HG03064 (cell line): Measurements from ENCODE around the gene SLC17A9.

Experiments
- ATAC-seq: cut with Tn5 transposase; IDR thresholded peaks from one replicate; pipeline ENCODE4 v1.9.1; 2021; ENCODE audit warnings: low read depth; ENCODE audit not compliant: unreplicated experiment

The SLC17A9 gene

DNA sequence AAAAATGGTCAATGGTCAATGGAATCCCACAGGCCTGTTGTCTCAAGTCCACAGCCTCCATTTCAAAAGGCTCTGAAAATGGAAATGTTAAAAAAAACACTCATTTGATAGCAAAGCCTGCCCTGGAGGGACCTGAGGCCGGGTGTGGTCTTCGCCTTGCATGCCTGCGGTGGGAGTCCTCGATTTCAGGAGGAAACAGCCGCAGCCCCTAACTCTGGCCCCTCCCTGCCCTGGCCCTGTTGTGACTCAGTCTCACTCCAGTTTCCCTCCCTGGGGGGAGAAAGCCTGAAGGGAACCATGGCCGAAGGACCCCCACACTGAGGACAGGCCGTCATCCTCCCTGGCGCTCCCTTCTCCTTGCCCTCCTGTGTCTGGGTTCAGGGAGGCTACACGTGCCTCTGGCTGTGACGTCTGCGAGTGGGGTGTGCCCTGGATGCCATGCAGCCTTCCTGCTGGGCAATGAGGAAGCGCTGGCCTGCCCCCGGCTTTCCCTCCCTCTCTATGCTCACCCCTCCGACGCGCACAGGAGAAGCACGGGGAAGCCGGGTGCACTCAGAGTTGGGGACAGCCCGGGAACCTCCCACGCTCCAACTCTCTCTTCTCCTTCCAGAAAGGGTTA, 45.0 kb downstream of the SLC17A9 start:
- ATAC-seq = no peak

- ATAC-seq = no peak
These were observed 45.9 kb downstream of the SLC17A9 start for GRCh38 chr20:62998449-62998848.

- no peak for ATAC-seq
These were observed 47.1 kb downstream of the SLC17A9 start for GRCh38 chr20:62999580-62999979.

DNA sequence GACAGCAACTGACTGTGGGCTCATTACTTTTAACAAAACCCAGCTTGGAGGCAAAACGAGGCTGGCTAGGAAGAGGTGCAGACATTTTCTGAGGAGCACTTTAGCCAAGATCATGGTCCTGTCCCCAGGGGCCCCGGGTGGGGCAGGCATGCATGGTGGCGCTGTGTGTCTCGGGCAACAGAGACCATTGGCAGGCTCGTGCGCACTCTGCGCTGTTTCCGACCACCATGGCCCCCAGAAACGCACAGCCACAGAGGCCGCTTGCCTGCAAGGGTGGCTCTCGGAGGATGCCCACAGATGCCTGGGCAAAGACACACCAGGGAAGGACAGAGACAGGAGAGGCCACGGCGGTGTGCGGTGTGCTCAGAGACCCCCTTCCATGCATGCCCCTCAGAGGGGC, 47.5 kb downstream of the SLC17A9 start:
- no peak for ATAC-seq

GRCh38 chr20:63000958-63001357, 48.4 kb downstream of the SLC17A9 start:
- ATAC-seq = no peak

GRCh38 chr20:63002511-63002910, 50.0 kb downstream of the SLC17A9 start:
- ATAC-seq = no peak

DNA sequence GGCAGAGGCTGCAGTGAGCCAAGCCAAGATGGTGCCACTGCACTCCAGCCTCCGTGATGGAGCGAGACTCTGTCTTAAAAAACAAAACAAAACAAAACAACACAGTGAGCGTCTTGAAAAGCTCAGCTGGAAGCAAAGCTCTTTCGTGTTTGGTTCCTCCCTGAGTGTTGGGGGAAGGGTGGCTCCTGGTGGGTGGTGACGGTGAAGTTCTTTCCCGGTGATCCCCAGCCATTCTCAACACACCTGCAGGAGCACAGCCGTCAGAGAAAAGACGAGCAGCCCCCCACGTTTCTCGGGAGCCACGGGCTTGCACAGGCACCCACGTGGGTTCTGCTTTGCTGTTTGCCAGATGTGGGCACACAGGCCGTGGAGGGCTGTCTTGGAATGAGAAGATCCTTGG, 51.0 kb downstream of the SLC17A9 start:
- no peak for ATAC-seq

DNA sequence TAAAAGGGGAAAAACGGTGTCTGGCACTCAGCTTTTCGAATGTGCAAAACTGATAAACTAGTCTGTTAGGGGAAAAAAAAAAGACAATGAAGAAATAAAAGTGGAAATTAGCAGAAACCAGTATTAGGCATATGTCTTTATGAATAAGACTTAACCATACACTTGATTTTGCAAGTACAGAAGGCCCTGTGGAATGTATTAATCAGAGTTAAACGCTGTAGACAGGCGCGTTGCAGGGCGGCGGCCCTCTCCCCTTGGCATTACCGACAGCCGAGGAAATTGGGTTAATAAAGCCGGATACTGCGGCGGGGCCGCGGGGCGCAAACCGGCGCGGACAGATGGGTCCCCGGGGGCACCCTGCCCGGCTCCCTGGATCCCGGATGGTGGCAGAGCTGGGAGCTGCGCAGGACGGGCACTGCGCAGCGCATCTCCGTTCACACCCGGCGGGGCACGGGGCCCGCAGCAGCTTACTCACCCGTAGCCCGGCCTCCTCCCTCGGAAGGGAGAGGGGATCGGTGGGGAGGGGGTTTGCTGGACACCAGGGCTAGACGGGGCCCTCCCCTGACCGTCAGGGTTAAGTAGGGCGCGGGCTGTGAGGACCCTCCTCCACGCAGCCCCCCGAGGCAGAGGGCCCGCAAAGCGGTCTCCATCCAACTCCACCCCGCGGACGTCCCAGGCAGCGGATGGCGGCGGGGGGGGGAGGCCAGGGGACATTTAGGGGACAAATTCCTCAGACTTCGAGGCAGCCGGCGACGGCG, 52.3 kb downstream of the SLC17A9 start:
- no peak for ATAC-seq

GRCh38 chr20:63005365-63005861, 52.9 kb downstream of the SLC17A9 start:
- no peak for ATAC-seq

- no peak for ATAC-seq
These were observed 53.5 kb downstream of the SLC17A9 start for GRCh38 chr20:63005862-63006539.

DNA sequence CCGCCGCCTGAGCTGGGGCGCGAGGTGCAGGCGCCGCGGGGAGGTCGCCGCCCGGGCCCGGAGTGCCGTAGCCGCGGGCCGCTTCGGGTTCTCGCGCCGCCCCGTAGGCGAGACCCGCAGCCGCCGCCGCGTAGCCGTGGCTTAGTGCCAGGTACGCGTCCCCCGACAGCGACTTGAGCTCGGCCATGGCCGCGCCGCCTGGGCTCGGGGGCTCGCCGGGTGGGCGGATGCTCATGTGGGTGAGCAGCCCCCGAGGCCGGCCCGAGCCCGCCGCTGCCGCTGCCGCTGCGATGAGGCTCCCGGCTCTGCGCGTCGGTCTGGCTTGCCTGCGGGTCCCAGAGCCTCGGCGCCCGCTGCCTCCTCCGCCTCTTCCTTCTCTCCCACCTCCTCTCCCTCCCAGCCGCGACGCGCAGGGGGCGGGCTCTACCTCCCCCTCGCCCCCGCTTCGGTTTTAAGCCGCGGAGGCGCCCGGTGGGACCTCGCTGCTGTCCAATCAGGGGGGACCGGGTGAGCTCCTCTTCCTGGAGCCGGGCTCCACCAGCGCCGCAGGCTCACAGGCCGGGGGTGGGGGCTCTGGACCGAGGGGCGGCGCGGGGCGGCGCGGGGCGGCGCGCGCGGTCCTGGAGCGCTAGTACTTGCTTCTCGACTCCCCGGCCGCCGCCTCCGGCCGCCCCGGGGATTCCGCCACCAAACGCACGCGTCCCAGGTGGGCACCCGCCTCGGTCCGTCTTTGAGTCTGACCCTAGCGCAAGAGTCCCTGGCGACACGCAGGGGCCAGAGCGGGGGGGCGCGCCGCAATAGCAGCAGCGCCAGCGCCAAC, 54.2 kb downstream of the SLC17A9 start, which contains the start of gene BHLHE23:
BHLHE23 (minus strand) TSS at position 425 of the 820 bp plus-strand sequence; CDS start at position 235, 190 bp downstream.
- ATAC-seq = no peak

DNA sequence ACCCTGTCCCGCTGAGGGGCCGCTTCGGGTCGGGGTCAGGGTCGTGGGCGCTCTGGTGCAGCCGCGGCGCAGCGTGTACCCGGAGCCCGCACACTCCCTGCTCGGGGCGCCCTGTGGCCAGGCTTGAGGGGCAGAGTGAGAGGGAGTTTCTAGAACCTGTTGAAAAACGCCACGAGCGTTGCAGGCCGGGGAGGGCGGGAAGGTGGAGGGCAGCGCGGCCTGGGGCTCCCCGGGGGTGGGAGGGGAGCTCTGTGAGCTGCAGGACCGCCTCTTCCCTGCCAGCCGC, 54.8 kb downstream of the SLC17A9 start:
- ATAC-seq = no peak

DNA sequence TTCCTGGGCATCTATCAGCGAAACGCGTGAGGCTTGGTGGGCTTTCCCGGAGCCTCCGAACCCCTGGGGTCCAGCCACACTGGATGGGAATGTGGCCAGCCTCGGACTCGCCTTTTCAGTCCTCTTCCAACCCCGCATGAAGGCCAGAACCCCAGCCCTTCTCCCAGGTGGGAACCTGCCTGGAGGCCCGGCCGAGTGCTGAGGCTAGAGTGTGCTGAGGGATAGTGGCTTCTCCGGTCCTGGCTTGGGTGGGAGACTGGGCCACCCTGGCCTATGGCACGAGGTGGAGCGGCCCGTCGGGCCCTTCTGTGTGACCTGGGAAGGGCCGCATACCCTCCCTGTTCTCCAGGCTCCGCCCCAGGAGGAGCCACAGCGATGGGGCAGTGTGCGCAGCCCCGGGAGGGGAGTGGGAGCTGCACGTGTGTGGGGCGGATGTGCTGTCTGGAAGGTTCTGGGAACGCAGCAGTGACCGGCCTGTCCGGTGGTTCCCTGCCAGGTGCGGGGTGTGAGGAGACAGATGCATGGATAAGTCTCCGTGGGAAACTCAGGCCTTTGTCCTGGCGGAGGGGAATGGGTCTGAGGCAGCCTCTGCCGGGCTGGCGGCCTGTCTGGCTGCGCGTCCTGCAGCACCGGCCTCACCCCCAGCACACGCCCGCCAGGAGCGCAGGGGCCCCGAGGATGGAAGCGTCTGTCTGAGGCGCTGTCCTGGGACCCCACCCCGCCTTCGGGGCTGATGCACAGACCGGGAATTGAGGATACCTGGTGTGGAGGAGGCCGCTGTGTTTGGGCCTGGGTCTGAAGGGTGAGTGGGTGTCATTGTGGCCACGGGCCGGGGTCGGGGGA, 55.4 kb downstream of the SLC17A9 start:
- no peak for ATAC-seq

DNA sequence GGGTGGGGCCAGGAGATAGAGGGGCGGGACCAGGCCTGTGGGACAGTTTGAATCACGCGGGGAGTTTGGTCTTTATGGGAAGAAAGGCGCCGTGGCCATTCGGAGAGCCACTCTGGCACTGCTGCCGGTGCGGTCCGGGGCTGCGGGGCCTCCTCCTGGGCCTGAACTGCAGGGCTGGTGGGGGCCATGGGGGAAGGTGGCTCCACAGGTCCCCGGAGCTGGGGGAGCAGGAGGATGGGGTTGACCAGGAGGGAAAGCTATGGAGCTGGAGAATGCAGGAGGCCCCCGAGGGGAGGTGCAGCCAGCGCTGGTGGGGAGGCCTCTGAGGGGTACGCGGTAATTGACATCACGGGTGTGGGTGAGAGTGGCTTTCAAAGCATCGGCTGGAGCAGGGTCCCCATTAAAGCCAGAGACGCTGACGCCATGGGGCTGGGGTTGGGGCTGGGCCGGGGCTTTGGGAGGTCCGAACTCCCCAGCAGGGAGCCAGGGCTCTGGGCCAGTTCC, 56.1 kb downstream of the SLC17A9 start:
- ATAC-seq = no peak

- peak; percentile 37 for ATAC-seq
These were observed 56.8 kb downstream of the SLC17A9 start for GRCh38 chr20:63009045-63009961.

GRCh38 chr20:63009988-63010769, 57.7 kb downstream of the SLC17A9 start:
- ATAC-seq = no peak

DNA sequence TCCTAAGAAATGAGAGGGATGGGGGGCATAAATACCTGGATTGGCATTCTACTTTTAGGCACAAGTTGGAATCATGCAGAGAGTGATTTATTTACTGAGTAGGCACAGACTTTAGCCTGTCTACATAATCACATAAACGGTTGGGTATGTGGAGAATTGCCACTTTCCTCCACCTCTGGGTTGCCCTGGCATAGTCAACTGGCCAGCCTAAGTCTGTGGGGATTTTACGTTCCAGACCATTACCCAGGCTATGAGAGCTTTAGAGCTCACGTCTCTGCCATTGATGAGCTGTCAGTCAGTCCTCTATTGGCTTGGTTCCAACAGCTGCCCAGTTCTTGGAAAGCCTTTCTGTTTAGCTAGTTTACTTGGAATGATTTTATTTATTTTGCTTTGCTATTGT, 59.3 kb downstream of the SLC17A9 start:
- no peak for ATAC-seq

DNA sequence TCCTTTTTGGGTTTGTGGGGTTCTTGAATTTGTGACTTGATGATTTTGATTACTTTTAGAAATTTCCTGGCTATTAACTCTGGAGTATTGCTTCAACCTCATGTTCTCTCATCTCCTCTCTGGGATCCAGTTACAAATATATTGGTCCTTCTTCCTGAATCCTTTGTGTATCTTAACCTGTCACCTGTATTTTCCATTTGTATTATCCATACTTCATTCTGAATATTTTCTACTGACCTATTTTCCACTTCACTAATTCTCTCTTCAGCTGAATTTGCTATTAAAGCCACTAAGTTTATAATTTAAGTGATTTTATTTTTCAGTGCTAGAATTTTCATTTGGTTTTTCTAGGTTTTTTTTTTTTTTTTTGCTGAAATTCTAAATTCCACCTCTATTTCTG, 60.7 kb downstream of the SLC17A9 start:
- no peak for ATAC-seq
